Measurements from ENCODE around the gene ADARB2. TPM values are rescaled to one million over a fixed set of nuclear protein-coding genes. Genes with fewer than 3 reads are reported as not detected.

ADARB2 gene
- total RNA-seq, 2 donors from 2014 or later: 1.1 to 1.8 TPM

- Histone ChIP-seq H3K27ac (ENCODE audit: low read depth, low read length) (no peak overlapping the region), H3K27me3 (ENCODE audit: control insufficient read depth, insufficient read depth, low read length, poor library complexity, severe bottlenecking) (no peaks in the 10 kb centered on the region), H3K4me3 (ENCODE audit: low read length) (no peak overlapping the region), H3K4me1 (ENCODE audit: control insufficient read depth, insufficient read depth, low read length) (no peaks in the 10 kb centered on the region), H3K9ac (ENCODE audit: extremely low read depth, low read length, poor library complexity, severe bottlenecking) (no peak overlapping the region), H3K36me3 (ENCODE audit: control insufficient read depth, insufficient read depth, low read length) (no peaks in the 10 kb centered on the region), H3K9me3 (ENCODE audit: control insufficient read depth, low read length) (no peaks in the 10 kb centered on the region)
- H3K9me3 Mint-ChIP-seq: no peaks in the 10 kb centered on the region
- peak; percentile 22 for DNase-seq
- 89 to 90% methylated on average over 3 to 5 of the region's 5 CpGs for WGBS, 2 experiments (ENCODE audit: insufficient coverage in 1 of 2, insufficient read length in 1 of 2)
- no peaks in the 10 kb centered on the region for H3K27me3 Mint-ChIP-seq (ENCODE audit: insufficient read depth)
- no peaks in the 10 kb centered on the region for H3K36me3 Mint-ChIP-seq (ENCODE audit: low read depth)
- TF ChIP-seq CTCF (conservative IDR thresholded peaks at IDR 0.05): no peak
- no peaks in the 10 kb centered on the region for H3K4me1 Mint-ChIP-seq
- no peak overlapping the region for H3K27ac Mint-ChIP-seq
- no peak overlapping the region for H3K4me3 Mint-ChIP-seq
Observed at GRCh38 chr10:1595726-1596125, 141.6 kb downstream of the ADARB2 start.

- H3K4me3 Mint-ChIP-seq: no peak overlapping the region
- no peaks in the 10 kb centered on the region for H3K36me3 Mint-ChIP-seq (ENCODE audit: low read depth)
- no peaks in the 10 kb centered on the region for H3K9me3 Mint-ChIP-seq
- 94 to 97% methylated on average over 2 to 6 of the region's 6 CpGs for WGBS, 2 experiments (ENCODE audit: insufficient coverage in 1 of 2, insufficient read length in 1 of 2)
- H3K4me1 Mint-ChIP-seq: no peaks in the 10 kb centered on the region
- no peaks in the 10 kb centered on the region for H3K9me3 ChIP-seq (ENCODE audit: control insufficient read depth, low read length)
- H3K27me3 ChIP-seq (ENCODE audit: control insufficient read depth, insufficient read depth, low read length, poor library complexity, severe bottlenecking): no peaks in the 10 kb centered on the region
- H3K36me3 ChIP-seq (ENCODE audit: control insufficient read depth, insufficient read depth, low read length): no peaks in the 10 kb centered on the region
- H3K27me3 Mint-ChIP-seq (ENCODE audit: insufficient read depth): no peaks in the 10 kb centered on the region
- no peak overlapping the region for H3K27ac Mint-ChIP-seq
- no peak overlapping the region for H3K27ac ChIP-seq (ENCODE audit: low read depth, low read length)
- DNase-seq: peak; percentile 17
- H3K9ac ChIP-seq (ENCODE audit: extremely low read depth, low read length, poor library complexity, severe bottlenecking): no peak overlapping the region
- no peaks in the 10 kb centered on the region for H3K4me1 ChIP-seq (ENCODE audit: control insufficient read depth, insufficient read depth, low read length)
- TF ChIP-seq CTCF (conservative IDR thresholded peaks at IDR 0.05): no peak
- H3K4me3 ChIP-seq (ENCODE audit: low read length): no peak overlapping the region
Observed at GRCh38 chr10:1595242-1595600, 142.1 kb downstream of the ADARB2 start.

- Histone ChIP-seq H3K36me3 (ENCODE audit: control insufficient read depth, insufficient read depth, low read length) (no peaks in the 10 kb centered on the region), H3K4me3 (ENCODE audit: low read length) (no peak overlapping the region), H3K27ac (ENCODE audit: low read depth, low read length) (no peak overlapping the region), H3K4me1 (ENCODE audit: control insufficient read depth, insufficient read depth, low read length) (no peaks in the 10 kb centered on the region), H3K9me3 (ENCODE audit: control insufficient read depth, low read length) (no peaks in the 10 kb centered on the region), H3K27me3 (ENCODE audit: control insufficient read depth, insufficient read depth, low read length, poor library complexity, severe bottlenecking) (no peaks in the 10 kb centered on the region), H3K9ac (ENCODE audit: extremely low read depth, low read length, poor library complexity, severe bottlenecking) (no peak overlapping the region)
- no peak for TF ChIP-seq CTCF (conservative IDR thresholded peaks at IDR 0.05)
- H3K27ac Mint-ChIP-seq: peak overlapping the region; percentile 58
- H3K36me3 Mint-ChIP-seq (ENCODE audit: low read depth): no peaks in the 10 kb centered on the region
- DNase-seq: no peak
- no peak overlapping the region for H3K4me3 Mint-ChIP-seq
- WGBS, 2 experiments (ENCODE audit: insufficient coverage in 1 of 2, insufficient read length in 1 of 2): 84 to 92% methylated on average over 13 to 20 of the region's 20 CpGs
- H3K27me3 Mint-ChIP-seq (ENCODE audit: insufficient read depth): no peaks in the 10 kb centered on the region
- no peaks in the 10 kb centered on the region for H3K9me3 Mint-ChIP-seq
- H3K4me1 Mint-ChIP-seq: no peaks in the 10 kb centered on the region
Observed at GRCh38 chr10:1594372-1595241, 142.7 kb downstream of the ADARB2 start.
